MM.1S (cell line): ENCODE results near the gene INO80D.

Experiments
- CTCF ChIP-seq: fragments of 300-600 bp; sonication (generic); IDR thresholded peaks from 2 replicates; pipeline ENCODE4 v1.5.1; 2016; ENCODE audit warnings: antibody characterized with exemption, low read length, mixed read lengths
- EZH2 ChIP-seq: fragments of 300-600 bp; sonication (generic); optimal IDR thresholded peaks from 2 replicates; pipeline ENCODE3; 2017; ENCODE audit warnings: low read depth, mild to moderate bottlenecking, antibody characterized with exemption, low read length, mixed read lengths
- EZH2phosphoT487 ChIP-seq: fragments of 300-600 bp; sonication (generic); IDR thresholded peaks from 2 replicates; pipeline ENCODE4 v1.6.1; 2018; ENCODE audit warnings: antibody characterized with exemption, low read length

DNA sequence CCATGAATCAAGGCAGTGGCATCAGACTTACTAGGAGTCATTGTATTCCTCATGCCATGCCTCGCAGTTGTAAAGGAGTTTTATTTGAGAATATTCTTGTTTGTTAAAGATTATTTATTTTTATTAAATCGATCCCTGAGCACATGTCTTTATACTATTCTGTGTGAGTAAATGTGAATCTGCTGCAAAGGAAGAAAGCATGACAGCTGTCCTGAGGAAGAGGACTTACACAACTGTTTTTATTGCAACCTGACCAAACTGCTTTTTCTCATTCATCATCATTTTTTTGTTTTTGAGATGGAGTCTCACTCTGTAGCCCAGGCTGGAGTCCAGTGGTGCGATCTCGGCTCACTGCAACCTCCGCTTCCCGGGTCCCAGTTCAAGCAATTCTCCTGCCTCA lies 34.1 kb downstream of the INO80D start:
- TF ChIP-seq CTCF (no peak), EZH2 (no peak), EZH2phosphoT487 (no peak)
